DND-41 (cell line): ENCODE data around the gene CNR1.

Experiments used
- CTCF ChIP-seq: IDR thresholded peaks from 2 replicates; pipeline ENCODE4 v1.5.1; 2012; ENCODE audit warnings: borderline replicate concordance, low read length, moderate library complexity, mild to moderate bottlenecking; ENCODE audit not compliant: poor library complexity, severe bottlenecking; ENCODE audit errors: extremely low read depth
- EZH2 ChIP-seq: IDR thresholded peaks from 3 replicates; pipeline ENCODE4 v1.6.1; 2012; ENCODE audit warnings: borderline replicate concordance, low read depth, mild to moderate bottlenecking, moderate library complexity, low read length, inconsistent platforms; ENCODE audit not compliant: severe bottlenecking

- TF ChIP-seq EZH2 (no peak), CTCF (no peak)
These were observed 2.2 kb upstream of the CNR1 start for GRCh38 chr6:88168362-88168761.
